HG03175 (cell line): ENCODE measurements around the gene EEF1AKMT3.
A peak's percentile ranks its signal among the peaks of the same experiment; 100 is the strongest.

Source experiments
- ATAC-seq: cut with Tn5 transposase; IDR thresholded peaks from one replicate; pipeline ENCODE4 v1.9.1; 2021; ENCODE audit warnings: mild to moderate bottlenecking, moderate library complexity; ENCODE audit not compliant: unreplicated experiment

EEF1AKMT3 gene

GRCh38 chr12:57782243-57782607 is 9.8 kb downstream of the EEF1AKMT3 start:
- peak; percentile 20 for ATAC-seq

- peak; percentile 92 for ATAC-seq
These were observed 10.4 kb downstream of the EEF1AKMT3 start, which contains the start of gene TSFM for GRCh38 chr12:57782608-57783465. TSFM (plus strand) TSS chr12:57782787; CDS start chr12:57782802, 15 bp downstream.

GRCh38 chr12:57783466-57783801 is 11.0 kb downstream of the EEF1AKMT3 start:
- no peak for ATAC-seq

- ATAC-seq, result no peak
These were observed 11.4 kb downstream of the EEF1AKMT3 start for GRCh38 chr12:57783861-57784260.

DNA sequence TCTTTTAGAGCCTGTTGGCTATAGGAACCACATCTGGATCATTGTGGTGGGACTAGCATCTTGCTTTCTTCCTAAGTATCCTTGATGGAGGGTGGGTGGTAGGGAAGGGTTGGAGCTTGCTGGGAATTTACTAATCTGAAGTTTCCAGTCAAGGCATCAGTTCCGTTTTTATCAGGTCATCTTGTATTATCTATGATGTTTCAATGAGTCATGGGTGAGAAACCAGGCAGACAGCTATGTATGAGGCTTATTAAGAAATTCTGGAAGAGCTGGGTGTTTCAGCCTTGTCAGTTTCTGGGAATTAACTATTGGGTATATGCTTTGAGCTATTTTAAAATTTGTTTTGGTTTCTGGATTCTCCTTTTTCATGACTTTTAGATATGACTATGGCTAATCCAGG is 21.5 kb downstream of the EEF1AKMT3 start:
- no peak for ATAC-seq

GRCh38 chr12:57795354-57795753 is 22.9 kb downstream of the EEF1AKMT3 start:
- no peak for ATAC-seq

DNA sequence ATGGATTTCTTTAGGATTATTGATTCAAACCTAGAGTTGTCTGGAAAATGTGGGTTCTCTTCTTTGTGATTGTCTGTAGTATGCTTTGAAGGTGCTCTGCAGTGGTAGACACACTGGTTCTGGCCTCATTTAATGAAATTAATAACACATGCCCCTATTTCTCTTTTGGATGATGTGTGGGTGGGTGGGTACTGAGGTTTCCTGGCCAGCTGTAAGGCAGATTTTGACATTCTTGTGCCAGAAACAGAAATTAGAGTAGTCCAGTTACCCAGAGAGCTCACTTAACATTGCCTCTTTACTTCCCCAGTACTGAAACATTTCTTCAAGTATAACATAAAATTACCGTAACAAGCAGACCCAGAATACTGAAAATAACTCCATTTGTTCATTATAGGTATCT is 24.6 kb downstream of the EEF1AKMT3 start:
- ATAC-seq, result no peak

DNA sequence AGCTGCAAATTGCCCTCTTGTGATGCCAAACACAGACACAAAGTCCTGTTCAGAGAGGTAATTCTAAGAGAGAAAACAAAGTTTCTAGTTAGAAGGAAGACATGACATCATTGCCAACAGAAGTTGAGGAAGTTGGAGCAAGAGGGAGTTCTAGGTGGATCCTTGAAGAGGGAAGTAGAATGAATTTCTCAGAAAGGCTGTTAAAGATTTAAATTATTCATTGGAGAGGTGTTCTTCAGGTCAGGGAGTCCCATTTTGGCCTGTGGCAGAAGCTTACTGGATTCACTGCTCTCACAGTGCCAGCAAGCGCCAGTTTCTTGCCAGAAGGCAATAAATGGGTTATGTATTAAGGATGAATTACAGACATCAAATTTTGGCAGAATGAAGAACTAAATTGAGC is 25.5 kb downstream of the EEF1AKMT3 start:
- no peak for ATAC-seq

- no peak for ATAC-seq
These were observed 28.6 kb downstream of the EEF1AKMT3 start for GRCh38 chr12:57800965-57801364.

- ATAC-seq, result no peak
These were observed 30.2 kb downstream of the EEF1AKMT3 start for GRCh38 chr12:57802607-57803006.

- ATAC-seq, result no peak
These were observed 31.0 kb downstream of the EEF1AKMT3 start for GRCh38 chr12:57803319-57803893.

DNA sequence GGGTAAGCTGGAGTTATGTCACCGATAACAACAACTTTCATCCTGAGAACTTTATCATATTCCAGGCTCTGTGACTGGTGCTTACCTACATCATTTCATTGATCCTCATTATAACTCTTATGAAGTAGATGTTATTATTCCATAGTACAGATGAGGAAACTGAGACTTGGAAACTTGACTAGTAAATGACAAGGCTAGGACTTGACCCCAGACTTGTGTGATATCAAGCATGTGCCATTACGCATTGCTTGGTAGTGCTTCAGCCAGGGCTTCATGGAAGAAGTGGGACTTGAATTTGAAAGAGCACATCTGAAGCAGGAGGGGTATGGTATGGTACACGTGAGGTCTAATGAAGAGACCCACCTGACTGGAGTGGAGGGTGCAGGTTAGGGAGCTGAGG is 34.3 kb downstream of the EEF1AKMT3 start:
- no peak for ATAC-seq

- no peak for ATAC-seq
These were observed 34.9 kb downstream of the EEF1AKMT3 start for GRCh38 chr12:57807285-57807684.

- no peak for ATAC-seq
These were observed 35.9 kb downstream of the EEF1AKMT3 start for GRCh38 chr12:57808351-57808750.

DNA sequence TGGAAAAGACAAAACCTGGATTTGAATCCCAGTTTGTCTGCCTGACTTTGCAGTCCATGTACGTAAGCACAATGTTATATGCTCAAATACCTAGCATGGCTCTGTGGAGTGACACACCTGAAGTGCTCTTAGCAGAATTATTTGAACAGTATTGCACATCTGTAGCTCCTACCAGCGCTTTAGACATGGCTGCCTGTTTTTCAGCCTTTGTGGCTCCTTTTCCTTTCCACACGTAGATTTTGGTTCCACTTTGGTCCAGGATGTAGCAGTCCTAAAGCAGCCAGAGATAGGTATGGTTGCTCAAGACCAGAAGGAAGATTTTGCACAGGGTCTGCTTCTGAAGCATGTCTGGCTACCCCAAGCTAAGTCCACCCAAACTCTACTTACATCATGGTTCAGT is 37.0 kb downstream of the EEF1AKMT3 start:
- no peak for ATAC-seq

DNA sequence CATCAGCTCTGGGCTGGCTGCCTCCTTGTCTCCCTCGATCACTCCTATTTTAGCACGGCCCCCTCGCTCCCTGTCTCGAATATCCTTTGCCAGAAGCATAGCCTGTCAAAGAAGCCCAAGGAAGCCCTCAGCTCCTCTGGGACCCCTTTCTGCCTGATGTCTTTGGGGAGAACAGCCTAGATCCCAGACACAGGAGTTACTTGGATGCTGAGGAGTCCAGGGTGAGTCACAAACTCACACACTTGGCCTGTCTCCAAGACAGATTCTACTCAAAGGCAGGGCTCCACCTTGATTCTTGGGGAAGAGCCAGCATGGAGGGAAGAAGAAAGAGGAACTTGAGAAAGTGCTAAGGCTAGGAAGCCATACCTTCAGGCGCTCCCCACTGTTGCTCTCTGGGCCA is 38.0 kb downstream of the EEF1AKMT3 start:
- no peak for ATAC-seq

DNA sequence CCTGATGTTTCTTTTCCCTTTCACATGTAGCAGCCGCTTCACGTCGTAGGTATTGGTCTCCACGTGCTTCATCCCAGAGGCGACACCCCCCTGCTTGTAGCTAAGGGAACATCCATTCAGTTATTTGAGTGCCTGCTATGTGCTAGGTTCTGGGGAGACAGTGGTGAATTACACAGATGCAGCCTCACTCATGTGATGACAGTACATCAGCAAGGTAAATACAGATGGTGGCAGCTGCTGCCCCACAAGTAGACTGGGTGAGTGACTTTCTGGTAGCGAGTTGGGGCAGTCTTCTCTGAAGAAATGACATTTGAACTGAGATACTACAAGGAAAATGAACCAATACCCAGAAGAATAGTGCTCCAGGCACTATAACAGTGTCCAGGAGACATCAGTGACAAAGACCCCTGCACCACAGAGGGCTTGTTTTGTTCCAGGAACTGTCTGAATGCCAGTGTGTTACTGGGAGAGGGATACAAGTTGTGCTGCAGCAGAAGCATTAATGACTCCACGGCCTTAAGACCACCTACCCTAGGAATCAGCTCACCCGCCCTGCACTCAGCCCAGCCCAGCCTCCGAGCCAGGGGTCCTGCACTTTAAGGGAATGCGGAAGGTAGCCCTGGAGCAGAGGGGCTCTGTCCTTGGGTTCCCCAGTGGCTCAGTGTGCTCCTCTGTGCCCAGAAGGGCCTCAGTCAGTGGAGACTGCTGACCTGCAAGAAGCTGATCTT is 38.8 kb downstream of the EEF1AKMT3 start:
- ATAC-seq, result no peak

GRCh38 chr12:57813111-57813970 is 40.9 kb downstream of the EEF1AKMT3 start:
- no peak for ATAC-seq

- ATAC-seq, result no peak
These were observed 41.8 kb downstream of the EEF1AKMT3 start for GRCh38 chr12:57813971-57814772.
